ENCODE measurements around the gene DDX28.

DDX28 gene, protein sequence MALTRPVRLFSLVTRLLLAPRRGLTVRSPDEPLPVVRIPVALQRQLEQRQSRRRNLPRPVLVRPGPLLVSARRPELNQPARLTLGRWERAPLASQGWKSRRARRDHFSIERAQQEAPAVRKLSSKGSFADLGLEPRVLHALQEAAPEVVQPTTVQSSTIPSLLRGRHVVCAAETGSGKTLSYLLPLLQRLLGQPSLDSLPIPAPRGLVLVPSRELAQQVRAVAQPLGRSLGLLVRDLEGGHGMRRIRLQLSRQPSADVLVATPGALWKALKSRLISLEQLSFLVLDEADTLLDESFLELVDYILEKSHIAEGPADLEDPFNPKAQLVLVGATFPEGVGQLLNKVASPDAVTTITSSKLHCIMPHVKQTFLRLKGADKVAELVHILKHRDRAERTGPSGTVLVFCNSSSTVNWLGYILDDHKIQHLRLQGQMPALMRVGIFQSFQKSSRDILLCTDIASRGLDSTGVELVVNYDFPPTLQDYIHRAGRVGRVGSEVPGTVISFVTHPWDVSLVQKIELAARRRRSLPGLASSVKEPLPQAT

DNA sequence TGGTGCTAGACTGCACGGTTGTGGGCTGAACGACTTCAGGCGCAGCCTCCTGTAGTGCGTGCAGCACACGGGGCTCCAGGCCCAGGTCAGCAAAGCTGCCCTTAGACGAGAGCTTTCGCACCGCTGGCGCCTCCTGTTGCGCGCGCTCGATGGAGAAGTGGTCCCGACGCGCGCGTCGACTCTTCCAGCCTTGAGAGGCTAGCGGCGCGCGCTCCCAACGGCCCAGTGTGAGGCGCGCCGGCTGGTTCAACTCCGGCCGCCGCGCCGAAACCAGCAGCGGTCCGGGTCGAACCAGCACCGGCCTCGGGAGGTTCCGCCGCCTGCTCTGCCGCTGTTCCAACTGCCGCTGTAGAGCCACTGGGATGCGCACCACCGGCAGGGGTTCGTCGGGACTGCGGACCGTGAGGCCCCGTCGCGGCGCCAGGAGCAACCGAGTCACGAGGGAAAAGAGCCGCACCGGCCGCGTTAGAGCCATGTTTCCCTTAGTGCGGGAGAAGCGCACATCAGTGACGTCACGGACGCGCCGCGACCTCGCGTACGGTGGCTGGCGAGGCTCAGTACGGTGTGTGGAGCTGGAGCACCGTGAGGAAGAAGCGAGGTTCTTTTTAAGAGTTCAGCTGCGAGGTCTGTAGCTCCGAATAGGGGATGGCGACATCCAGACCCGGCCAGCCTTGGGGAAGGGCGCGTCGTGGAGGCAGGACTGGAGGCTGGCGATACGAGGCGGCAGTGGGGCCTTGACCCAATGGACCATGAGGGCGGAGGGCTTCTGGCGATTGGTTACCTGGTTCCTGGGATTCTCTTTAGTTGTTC is at the start of gene DDX28, which contains the start of gene DUS2:
TSS of gene DDX28 (minus strand) at position 505 of the 810 bp plus-strand sequence. CDS start at position 475, 30 bp downstream.
TSS of gene DUS2 (plus strand) at position 557 of the 810 bp plus-strand sequence. CDS start 14,740 bp downstream, outside the sequence.
- peak; percentile 97 for DNase-seq

DNA sequence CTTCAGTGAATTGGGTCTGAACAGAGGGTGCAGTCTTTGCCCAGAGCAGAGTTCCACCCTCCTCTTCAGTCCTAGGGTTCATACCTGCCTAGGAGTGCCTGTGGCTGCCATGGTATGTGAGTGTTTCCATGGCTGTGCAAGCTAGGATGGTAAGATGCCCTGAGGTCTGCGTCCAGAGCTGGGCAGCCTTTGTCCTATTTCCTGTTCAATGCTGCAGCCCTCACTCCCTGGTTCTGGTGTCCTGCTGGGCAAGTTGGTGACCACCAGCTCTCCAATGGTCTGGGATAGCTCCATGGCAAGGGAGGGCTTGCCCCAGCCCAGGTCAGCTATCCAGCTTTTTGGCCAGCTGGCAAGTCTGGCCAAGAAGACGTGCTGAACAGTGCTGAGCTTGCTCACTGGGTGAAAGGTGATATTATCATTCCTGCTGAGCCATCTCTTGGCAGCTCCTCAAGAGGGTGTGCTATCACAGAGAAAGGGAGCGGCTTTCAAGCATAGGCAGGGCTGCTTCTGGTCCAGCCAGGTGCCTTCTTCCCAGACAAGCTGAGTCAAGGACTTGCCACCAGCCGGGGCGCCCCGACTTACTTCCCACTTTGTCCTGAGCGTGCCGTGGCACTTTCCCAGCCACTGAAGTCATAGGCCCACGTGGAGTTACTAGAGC is 49.1 kb upstream of the DDX28 start:
- peak; percentile 40 for DNase-seq

DNA sequence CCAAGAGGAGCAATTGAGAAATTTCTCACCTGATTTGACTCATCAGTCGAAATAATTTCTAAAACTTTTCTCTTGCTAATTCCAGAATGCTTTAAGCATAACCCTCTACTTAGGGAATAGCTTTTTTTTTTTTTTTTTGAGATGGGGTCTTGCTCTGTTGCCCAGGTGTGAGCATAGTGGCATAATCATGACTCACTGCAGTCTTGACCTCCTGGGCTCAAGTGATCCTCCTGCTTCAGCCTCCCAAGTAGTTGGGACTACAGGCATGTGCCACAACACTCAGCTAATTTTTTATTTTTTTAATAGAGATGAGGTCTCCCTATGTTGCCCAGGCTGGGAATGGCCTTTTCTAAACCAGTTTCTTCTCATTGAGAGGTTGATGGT is 48.5 kb upstream of the DDX28 start:
- DNase-seq: no peak

DNA sequence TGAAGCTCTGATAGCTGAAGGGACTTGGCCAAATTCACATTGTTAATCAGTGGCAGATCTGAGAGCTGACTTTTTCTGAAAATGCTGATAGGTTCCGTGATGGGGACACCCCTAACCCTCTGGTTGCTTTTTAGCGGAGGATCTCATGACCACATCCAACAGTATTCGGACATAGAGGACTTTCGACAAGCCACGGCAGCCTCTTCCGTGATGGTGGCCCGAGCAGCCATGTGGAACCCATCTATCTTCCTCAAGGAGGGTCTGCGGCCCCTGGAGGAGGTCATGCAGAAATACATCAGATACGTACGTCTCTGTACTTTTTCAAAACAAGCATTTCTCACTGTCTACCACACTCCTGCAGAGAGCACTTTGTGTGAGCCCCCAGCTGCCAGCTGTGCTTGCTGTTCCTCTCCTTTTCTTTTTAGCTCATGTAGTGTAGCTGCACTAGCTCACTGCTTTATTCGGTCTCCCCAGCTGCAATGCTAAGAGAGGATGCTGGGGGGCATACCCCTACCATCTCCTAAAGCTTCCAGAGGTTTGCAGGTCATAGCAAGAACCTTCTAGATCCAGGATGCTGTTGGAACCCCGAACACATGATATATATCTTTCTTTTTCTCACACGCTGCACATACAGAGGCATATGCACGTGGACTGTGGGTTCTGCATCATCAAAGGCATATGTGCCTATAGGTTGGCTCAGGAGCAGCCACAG is 47.9 kb upstream of the DDX28 start:
- peak; percentile 18 for DNase-seq

DNA sequence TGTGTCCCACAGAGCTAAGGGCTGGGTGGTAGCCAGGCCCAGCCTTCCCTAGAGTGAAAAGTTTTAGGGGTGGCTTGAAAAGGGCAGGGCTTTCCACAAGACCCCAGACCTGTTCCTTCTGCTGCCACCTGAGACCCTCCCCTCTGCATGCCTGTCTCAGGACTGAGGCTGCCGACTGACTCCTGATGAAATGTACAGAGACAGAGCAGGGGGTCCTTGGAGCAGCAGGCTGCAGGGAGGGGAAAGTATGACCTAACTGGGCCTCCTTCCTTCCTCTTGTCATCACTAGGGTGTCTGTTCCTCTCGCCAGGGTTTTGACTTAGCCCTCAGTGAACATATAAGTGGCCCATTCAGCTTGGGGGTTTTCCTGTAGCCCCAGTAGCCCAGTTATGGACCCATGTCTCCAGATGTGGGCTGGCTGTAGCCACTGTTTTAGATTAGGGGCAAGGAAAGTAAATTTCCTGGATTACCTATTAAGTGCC is 47.3 kb upstream of the DDX28 start:
- peak; percentile 23 for DNase-seq

DNA sequence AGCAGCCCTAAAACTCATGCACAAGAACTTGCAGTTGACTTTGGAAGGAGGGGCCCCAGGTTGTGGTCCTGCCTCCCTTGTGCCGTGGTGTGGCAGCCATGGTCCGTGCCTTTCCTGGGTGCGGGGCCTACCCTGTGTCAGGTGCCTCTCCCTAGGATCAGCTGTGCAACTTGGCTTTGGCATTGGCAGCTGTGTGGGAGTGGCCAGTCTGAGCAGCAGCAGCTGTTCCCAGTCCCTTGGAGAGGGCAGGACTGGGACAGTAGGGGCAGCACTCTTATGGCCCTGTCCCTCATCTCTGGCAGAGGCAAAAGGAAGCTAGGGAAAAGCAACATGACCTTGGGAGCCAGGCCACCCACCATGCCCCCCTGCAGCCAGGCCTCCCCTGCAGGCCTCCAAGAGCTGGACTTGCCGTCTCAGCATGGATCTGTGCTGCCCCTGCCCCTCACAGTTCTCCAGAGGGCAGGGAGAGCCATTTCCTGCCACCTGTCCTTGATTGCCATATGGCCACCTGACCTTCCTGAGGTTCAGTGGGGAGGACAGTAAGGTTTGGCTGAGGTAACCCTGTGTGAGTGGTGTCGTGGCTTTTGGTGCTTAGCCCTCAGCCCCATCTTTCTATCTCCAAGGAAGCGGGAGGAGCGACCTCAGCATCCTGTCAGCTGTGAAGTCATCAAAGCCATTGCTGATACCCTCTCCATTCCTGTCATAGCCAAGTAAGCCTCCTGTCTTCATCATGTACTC is 46.6 kb upstream of the DDX28 start:
- DNase-seq: peak; percentile 64

DNA sequence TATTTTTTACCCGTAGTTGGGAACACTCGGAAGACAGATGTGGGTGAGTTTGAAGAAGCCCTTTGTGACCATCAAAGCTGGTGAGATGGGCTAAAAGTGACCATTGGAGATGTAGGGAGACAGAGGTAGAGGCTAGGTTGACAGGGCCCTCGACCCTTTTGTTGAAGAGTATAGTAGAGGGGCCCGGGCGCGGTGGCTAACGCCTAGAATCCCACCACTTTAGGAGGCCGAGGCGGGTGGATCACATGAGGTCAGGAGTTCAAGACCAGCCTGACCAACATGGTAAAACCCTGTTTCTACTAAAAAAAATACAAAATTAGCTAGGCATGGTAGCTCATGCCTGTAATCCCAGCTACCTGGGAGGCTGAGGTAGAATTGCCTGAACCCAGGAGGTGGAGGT is 45.9 kb upstream of the DDX28 start:
- no peak for DNase-seq

DNA sequence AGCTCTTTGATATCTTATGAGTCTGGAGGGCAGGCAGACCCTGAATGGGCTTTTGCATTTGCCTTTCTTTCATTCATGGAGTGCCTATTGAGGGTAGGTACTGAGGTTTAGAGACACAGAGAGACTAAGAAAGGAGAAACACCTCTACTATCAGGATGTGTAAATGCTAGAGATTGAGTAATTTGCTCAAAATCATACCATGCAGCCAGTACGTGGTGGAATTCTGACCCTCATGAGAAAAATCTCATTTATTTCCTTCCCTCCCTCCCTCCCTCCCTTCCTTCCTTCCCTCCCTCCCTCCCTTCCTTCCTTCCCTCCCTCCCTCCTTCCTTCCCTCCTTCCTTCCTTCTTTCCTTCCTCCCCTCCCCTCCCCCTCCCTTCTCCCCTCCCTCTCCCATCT is 43.7 kb upstream of the DDX28 start:
- DNase-seq: no peak

- DNase-seq: no peak
Observed at GRCh38 chr16:68065716-68066305, 42.8 kb upstream of the DDX28 start.

- no peak for DNase-seq
Observed at GRCh38 chr16:68064791-68065365, 41.8 kb upstream of the DDX28 start.

DNA sequence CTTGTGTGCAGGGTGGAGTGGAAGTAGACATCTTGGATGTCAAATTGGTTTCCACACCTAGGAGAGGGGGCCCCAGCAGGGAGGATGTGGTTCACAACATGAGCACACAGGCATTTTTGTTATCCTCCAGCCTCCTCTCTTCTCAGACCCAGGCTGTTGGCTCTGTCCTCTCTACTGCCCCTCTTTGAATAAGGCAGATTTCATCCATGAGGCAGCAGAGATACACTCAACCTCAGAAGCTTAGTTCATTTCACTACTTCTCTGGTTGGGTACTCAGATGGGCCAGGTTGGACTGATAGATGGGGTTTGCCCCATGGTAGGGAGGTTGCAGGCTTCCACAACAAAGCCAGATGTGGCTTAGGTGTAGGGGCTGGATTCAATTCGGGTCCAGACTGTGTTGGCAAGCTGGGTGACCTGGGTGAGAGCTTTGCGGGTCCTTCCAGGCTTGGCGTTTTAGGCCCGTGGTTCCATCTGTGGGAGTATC is 39.9 kb upstream of the DDX28 start:
- no peak for DNase-seq

GRCh38 chr16:68061396-68061795 is 38.4 kb upstream of the DDX28 start:
- DNase-seq: no peak

DNA sequence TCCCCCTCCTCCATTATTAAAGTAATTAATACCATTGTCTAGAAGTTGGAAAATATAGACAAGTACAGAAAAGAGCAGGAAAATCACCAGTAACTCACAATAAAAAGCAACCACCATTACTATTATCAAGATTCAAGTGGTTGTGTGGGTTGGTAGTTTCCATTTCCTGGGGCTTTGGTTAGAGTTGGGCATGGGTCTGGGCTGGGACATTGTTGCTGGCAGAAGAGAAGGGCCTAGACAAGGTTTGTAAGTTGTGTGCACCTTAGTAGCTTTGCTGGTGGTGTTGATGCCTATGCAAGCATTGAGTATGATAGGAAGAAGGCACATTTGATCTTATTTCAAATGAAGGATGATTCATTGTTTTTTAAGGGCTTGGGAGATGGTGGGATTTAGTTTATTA is 36.8 kb upstream of the DDX28 start:
- no peak for DNase-seq

DNA sequence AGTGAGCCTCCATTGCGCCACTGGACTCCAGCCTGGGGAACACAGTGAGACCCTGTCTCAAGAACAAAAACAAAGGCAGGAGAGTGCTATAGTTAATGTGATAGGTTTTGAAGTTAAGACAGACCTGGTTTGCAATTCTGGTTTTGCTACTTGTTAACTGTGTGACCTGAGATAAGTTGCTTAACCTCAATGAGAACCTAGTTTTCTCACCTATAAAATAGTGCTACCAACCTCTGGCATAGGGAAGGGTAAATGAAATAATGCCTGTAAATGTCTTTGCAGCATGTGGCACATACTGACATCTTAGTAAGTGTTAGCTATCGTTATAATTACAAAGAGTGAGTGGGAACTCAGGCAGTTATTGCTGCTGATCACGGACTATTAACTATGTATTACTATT is 32.4 kb upstream of the DDX28 start:
- DNase-seq: no peak

- DNase-seq: no peak
Observed at GRCh38 chr16:68049449-68049848, 26.4 kb upstream of the DDX28 start.

- no peak for DNase-seq
Observed at GRCh38 chr16:68047987-68048386, 25.0 kb upstream of the DDX28 start.

GRCh38 chr16:68046106-68046505 is 23.1 kb upstream of the DDX28 start:
- DNase-seq: no peak

- no peak for DNase-seq
Observed at GRCh38 chr16:68041783-68042182, 18.8 kb upstream of the DDX28 start.

DNA sequence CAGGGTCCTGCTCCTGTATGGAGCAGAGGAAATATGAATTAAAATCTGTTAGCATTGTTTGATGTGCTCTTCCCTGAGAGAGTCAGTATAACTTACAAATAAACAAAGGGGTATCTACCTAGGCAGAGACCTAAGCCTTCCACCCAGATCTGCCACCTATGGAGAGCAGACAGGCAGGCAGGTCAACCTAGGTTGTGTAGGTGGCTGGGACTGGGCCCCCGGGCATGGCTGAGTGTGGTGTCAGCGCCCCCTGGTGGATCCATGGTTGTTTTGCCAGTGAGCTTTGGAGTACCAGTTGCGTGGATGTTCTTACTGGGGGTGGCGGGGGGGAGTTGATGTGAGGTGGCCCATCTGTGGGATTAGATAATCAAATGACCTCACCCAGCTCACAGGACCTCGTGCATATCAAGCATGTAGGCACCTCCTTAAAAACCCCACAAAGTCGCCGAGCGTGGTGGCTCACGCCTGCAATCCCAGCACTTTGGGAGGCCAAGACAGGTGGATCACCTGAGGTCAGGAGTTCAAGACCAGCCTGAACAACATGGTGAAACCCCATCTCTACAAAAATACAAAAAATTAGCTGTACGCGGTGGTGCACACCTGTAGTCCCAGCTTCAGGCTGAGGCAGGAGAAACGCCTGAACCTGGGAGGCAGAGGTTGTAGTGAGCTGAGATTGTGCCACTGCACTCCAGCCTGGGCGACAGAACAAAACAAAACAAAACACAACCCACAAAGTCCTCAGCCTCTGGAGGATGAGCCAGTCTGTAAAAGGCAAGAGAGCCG is 17.7 kb upstream of the DDX28 start:
- DNase-seq: peak; percentile 86
